Astrocyte of the spinal cord (primary cell): ENCODE data around the gene ATG7.

Source experiments
- DNase-seq: peaks from one replicate; pipeline ENCODE4 v3.0.0; 2011; ENCODE audit warnings: low read depth, low spot score
- H3K4me3 ChIP-seq: 2 replicates; pipeline ENCODE4 v1.5.1; 2011; ENCODE audit warnings: low read depth, mild to moderate bottlenecking, low read length, moderate library complexity
- in situ Hi-C: cut with HindIII; loops from 2 replicates; pipeline ENCODE4 v1.10.0; 2017; ENCODE audit warnings: low sequenced_read_pairs
- TF ChIP-seq, protein P1 (sequence below): IDR thresholded peaks from 2 replicates; pipeline ENCODE4 v1.5.1; 2012; ENCODE audit warnings: low read depth, mild to moderate bottlenecking, low read length, inconsistent platforms

The ATG7 gene

DNA sequence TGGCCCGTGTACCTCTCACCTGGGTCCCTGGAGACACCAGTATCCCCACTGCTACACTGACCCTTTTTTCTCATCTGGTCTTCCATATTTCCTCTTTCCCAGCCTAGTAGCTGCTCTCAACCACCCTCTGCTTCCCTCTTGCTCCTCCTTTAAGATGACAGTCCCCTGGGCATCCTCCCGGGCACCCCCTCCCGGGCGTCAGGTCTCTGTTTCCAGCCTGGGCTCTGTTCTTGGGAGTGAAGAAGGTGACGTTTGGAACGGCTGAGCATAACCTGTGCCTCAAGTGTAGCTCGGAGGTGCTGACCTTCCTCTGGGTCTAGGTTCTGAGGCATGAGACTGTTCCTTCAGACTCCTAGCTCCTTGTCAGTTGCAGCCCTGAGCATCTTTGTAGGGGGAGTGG lies 270.4 kb downstream of the ATG7 start:
- in situ Hi-C loops, result no loop called here

DNA sequence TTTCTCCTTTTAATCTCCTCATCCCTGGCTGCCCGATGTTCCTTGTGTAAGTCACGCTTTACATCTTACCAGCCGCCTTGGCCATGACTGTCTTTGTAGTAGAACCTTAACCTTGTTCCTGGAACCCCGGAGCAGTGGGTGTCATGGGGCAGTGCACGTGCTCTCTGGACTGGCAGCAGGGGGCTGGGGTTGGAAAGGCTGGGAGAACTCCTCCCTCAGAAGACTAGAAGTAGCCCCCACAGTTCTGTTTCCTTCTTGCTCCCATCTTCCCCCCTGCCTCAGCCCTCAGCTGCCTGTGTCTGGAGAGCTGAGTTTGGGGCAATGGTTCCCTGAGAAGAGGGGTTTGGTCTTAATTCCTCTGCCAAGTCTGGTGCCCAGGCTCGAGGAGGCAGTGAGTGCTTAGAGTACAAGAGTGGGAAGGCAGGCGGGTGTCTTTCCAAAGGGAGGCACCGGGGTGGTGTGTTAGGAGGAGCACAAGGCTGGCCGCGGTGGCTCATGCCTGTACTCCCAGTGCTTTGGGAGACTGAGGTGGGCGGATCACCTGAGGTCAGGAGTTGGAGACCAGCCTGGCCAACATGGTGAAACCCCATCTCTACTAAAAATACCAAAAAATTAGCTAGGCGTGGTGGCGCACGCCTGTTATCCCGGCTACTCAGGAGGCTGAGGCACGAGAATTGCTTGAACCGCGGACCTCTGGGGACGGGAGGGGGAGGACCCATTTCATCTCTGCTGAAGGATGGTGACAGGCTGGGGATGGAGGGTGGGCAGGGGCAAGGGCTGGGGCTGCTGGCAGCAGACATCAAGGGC lies 271.1 kb downstream of the ATG7 start:
- TF ChIP-seq, protein P1, sequence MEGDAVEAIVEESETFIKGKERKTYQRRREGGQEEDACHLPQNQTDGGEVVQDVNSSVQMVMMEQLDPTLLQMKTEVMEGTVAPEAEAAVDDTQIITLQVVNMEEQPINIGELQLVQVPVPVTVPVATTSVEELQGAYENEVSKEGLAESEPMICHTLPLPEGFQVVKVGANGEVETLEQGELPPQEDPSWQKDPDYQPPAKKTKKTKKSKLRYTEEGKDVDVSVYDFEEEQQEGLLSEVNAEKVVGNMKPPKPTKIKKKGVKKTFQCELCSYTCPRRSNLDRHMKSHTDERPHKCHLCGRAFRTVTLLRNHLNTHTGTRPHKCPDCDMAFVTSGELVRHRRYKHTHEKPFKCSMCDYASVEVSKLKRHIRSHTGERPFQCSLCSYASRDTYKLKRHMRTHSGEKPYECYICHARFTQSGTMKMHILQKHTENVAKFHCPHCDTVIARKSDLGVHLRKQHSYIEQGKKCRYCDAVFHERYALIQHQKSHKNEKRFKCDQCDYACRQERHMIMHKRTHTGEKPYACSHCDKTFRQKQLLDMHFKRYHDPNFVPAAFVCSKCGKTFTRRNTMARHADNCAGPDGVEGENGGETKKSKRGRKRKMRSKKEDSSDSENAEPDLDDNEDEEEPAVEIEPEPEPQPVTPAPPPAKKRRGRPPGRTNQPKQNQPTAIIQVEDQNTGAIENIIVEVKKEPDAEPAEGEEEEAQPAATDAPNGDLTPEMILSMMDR, result no peak
- no peak overlapping the region for H3K4me3 ChIP-seq
- in situ Hi-C loops, result no loop called here
- no peak for DNase-seq

More for the DNA sequence above, 270.4 kb downstream of the ATG7 start:
- no peak for DNase-seq
- TF ChIP-seq, protein P1, result no peak
- H3K4me3 ChIP-seq, result no peak overlapping the region

DNA sequence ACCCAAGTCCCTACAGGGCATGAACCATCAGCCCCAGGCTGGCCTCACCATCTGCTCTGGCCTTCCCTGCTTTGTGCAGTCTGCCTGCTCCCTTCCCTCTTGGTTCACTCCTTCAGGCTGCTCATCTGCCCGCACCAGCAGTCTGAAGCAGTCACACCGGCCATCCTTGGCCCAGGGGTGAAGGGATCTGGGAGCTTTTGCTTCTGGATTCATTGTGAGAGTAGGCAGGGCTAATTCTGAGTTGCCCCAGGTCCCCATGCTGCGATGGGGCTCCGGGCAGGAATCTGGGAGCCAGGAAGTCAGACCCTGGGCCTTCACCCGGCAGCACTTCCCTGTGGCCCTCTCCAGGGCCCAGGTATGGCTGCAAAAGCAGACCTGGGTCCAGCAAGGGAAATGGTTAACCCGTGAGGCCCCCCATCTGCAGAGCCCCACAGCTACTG lies 271.8 kb downstream of the ATG7 start:
- TF ChIP-seq, protein P1, result no peak
- in situ Hi-C loops, result no loop called here
- no peak overlapping the region for H3K4me3 ChIP-seq
- no peak for DNase-seq

DNA sequence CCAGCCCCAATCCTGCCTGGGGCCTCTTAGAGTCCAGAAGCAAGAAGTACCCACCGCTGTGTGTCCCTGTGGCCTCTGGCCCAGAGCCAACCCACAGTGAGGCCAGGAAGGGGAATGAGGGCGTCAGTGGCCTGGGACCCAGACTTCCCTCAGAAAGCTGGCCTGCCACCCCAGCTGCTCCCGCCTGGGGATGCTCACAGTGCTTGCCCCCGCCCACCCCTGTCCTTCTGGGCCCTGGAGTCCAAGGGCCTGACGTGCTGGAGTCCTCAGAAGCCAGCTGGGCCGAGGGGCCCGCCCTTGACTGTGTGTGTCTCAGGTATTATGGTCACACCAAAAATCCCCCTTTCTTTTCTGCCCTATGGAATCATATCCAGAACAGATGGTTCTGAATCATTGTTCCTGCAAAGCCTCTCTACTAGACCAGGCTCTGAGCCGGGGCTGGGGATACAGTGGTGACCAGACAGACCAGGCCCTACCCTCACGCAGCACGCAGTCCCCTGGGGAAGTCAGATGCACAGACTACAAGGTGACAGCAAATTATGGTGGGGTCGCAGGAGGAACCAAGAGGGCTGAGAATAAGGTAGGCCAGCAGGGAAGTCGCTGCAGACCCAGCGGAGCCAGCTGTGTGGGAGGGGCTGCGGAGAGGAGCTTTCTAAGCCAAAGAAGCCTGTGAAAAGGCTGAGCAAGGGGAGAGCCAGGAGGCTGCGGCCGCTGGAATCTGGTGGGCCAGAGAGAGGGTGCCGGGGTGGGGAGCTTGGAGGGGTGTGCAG lies 272.4 kb downstream of the ATG7 start:
- TF ChIP-seq, protein P1, result no peak
- peak; percentile 66 for DNase-seq
- H3K4me3 ChIP-seq, result no peak overlapping the region
- in situ Hi-C loops, result no loop called here

DNA sequence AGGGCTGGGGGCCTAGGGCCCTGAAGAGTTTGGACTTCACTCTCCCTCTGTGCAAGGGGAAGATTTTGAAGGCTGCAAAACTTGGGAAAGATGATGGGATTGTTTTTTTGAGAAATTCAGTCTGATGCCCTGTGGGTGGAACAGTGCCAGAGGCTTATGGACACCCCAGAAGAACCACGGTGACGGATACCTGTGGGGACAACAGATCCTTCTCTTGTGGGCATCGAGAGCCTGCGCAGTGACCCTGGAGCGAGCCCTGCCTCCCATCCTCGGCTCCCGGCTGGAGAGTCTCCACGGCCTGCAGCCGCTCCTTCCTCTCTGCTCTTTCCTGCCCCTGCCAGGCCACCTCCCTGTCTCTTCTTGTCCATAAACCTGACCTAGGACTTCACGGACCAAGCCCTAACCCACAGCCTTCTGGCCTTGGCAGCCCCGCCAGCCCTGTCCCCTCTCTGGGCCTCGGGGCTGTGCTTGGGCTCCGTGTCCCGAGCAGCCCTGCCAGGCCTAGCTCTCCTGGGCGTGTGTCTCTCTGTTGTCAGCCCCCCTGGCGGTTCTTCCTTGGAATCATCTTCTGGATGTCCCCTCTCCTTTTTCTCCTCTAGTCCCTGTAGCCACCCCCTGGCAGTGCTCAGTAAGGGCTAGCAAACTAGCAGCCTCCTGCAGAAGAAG lies 273.1 kb downstream of the ATG7 start:
- no peak for DNase-seq
- TF ChIP-seq, protein P1, result no peak
- H3K4me3 ChIP-seq, result no peak overlapping the region
- in situ Hi-C loops, result no loop called here

DNA sequence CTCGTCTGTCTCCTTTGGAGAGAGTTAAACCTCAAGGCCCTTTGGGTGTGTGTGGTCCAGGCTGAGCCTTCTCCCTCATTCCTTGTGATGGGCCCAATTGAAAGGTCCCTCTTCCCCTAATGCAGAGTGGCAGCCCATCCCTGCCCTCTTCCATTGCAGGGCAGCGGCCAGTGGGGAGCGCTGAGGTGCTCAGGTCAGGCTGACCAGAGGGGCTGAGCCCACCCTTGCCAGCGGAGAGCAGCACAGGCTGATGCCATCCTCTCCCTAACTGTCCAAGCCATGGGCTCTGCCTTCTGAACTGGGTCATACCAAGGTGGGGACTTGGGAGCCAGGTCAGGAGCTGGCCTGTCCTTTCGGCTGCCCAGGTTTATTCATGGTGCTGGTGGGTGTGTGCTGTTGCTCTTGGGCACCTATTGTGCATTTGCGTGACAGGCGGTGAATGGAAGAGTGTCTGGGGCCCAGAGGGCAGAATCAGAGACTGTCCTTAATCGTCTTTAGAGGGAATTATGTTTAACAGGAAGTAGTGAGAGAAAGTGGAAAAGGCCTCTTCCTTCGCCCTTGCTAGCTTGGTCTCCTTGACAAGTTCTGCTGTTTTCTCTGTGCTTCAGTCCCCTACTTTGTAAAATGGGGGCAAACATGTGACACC lies 274.6 kb downstream of the ATG7 start:
- TF ChIP-seq, protein P1, result no peak
- no peak overlapping the region for H3K4me3 ChIP-seq
- no peak for DNase-seq
- in situ Hi-C loops, result no loop called here
